WERI-Rb-1 (cell line): ENCODE data around the gene NOLC1.

ENCODE experiments used
- DNase-seq: peaks from one replicate; pipeline ENCODE4 v3.0.0-alpha.2; 2020
- H3K27ac ChIP-seq: fragments of 250-450 bp; sonication (Bioruptor Pico); 2 replicates; pipeline ENCODE4 v1.5.1; 2020; ENCODE audit warnings: mild to moderate bottlenecking, moderate library complexity
- H3K27me3 ChIP-seq: fragments of 250-450 bp; sonication (Bioruptor Pico); 2 replicates; pipeline ENCODE4 v1.5.1; 2021; ENCODE audit warnings: mild to moderate bottlenecking, low read depth, moderate library complexity; ENCODE audit not compliant: insufficient read depth, severe bottlenecking
- H3K36me3 ChIP-seq: fragments of 250-450 bp; sonication (Bioruptor Pico); 2 replicates; pipeline ENCODE4 v1.5.1; 2020; ENCODE audit warnings: mild to moderate bottlenecking, moderate library complexity
- H3K4me3 ChIP-seq: 2 replicates; pipeline ENCODE4 v1.5.1; 2011; ENCODE audit warnings: low read depth, mild to moderate bottlenecking, control low read depth, low read length
- H3K9me3 ChIP-seq: fragments of 250-450 bp; sonication (Bioruptor Pico); 2 replicates; pipeline ENCODE4 v1.5.1; 2021; ENCODE audit warnings: mild to moderate bottlenecking, moderate library complexity; ENCODE audit not compliant: severe bottlenecking
- CTCF ChIP-seq: IDR thresholded peaks from 2 replicates; pipeline ENCODE4 v1.5.1; 2011; ENCODE audit warnings: low read depth, mild to moderate bottlenecking, control low read depth, inconsistent platforms, low read length

The NOLC1 gene

GRCh38 chr10:102120991-102121738 is 31.0 kb upstream of the NOLC1 start:
- Histone ChIP-seq H3K36me3 (no peaks in the 10 kb centered on the region), H3K9me3 (no peaks in the 10 kb centered on the region), H3K4me3 (peak overlapping the region; percentile 77), H3K27me3 (no peaks in the 10 kb centered on the region), H3K27ac (peak overlapping the region; percentile 88)
- no peak for TF ChIP-seq CTCF
- DNase-seq = peak; percentile 74

- peak overlapping the region; percentile 88 for H3K27ac ChIP-seq
- H3K4me3 ChIP-seq = no peak overlapping the region
- H3K9me3 ChIP-seq = no peaks in the 10 kb centered on the region
- no peak for TF ChIP-seq CTCF
- H3K27me3 ChIP-seq = no peaks in the 10 kb centered on the region
- H3K36me3 ChIP-seq = no peaks in the 10 kb centered on the region
- peak; percentile 33 for DNase-seq
Measured at GRCh38 chr10:102121739-102122372, 30.3 kb upstream of the NOLC1 start.

GRCh38 chr10:102122450-102122849 is 29.7 kb upstream of the NOLC1 start:
- Histone ChIP-seq H3K27me3 (no peaks in the 10 kb centered on the region), H3K36me3 (no peaks in the 10 kb centered on the region), H3K9me3 (no peaks in the 10 kb centered on the region), H3K27ac (no peak overlapping the region), H3K4me3 (no peak overlapping the region)
- DNase-seq = no peak
- no peak for TF ChIP-seq CTCF

GRCh38 chr10:102123223-102123622 is 29.0 kb upstream of the NOLC1 start:
- H3K27ac ChIP-seq = no peak overlapping the region
- TF ChIP-seq CTCF = no peak
- H3K9me3 ChIP-seq = no peaks in the 10 kb centered on the region
- no peaks in the 10 kb centered on the region for H3K36me3 ChIP-seq
- H3K4me3 ChIP-seq = no peak overlapping the region
- H3K27me3 ChIP-seq = no peaks in the 10 kb centered on the region
- no peak for DNase-seq

DNA sequence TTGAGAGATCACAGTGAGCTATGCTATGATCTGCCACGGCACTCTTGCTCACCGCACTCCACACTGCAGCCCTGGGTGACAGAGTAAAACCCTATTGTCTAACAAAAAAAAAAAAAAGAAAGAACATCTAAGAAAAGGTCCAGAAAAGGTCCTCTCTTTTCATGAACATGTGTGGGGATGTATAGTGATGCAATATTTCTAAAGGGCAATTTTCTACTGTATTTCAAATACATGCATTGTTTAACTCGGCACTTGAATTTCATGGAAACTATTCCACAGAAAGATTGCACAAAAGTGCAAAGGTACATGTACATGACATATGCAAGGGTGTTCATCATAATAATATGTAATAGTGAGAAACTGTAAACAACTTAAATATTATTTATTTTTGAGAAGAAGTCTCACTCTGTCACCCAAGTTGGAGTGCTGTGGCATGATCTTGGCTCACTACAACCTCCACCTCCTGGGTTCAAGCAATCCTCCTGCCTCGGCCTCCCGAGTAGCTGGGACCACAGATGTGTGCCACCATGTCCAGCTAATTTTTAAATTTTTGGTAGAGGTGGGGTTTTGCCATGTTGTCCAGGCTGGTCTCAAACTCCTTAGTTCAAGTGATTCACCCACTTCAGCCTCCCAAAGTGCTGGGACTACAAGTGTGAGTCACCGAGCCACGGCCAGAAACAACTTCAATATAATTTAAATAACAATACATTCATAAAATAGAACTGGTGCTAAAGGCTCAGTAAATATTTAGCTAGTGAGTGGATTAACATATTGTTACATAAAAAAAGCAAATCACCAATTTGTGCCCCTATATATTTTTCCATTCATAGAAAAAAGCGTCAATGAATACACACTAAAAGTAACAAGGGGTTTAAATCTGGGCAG is 20.7 kb upstream of the NOLC1 start:
- peaks cover 21% of the 10 kb centered on the region for H3K36me3 ChIP-seq
- H3K9me3 ChIP-seq = no peaks in the 10 kb centered on the region
- no peak for TF ChIP-seq CTCF
- H3K27ac ChIP-seq = peak overlapping the region; percentile 94; the same call in 1 of the 2 replicates
- no peak for DNase-seq
- no peak overlapping the region for H3K4me3 ChIP-seq
- no peaks in the 10 kb centered on the region for H3K27me3 ChIP-seq
